Natural killer cell (primary cell): ENCODE results near the gene GUSB. TPM values are rescaled to one million over a fixed set of nuclear protein-coding genes. Genes with fewer than 3 reads are reported as not detected.

Experiments
- ATAC-seq, 3 donors: fragments of 150-1000 bp in 2 of 3; fragments of 200-7000 bp in 1 of 3; cut with Tn5 transposase; 1 replicate in 1 of 3; 2 replicates in 2 of 3; pipeline ENCODE4 v1.10.0; 2021; ENCODE audit warnings: mild to moderate bottlenecking in 2 of 3, moderate library complexity in 2 of 3
- DNase-seq, 2 donors: peaks; one replicate each; pipeline versions ENCODE4 v3.0.0 to v3.0.0-alpha.2; 2013 to 2021; ENCODE audit warnings: mixed read lengths in 1 of 2
- H3K27ac ChIP-seq: one replicate; pipeline ENCODE4 v1.5.1; 2013; ENCODE audit warnings: mild to moderate bottlenecking, low read length
- H3K27me3 ChIP-seq: one replicate; pipeline ENCODE4 v1.6.1; 2013; ENCODE audit warnings: low read length; ENCODE audit not compliant: control insufficient read depth, insufficient read depth
- H3K36me3 ChIP-seq: one replicate; pipeline ENCODE4 v1.6.1; 2013; ENCODE audit warnings: low read length; ENCODE audit not compliant: control insufficient read depth, insufficient read depth
- H3K4me1 ChIP-seq: one replicate; pipeline ENCODE4 v1.6.1; 2013; ENCODE audit warnings: low read length; ENCODE audit not compliant: control insufficient read depth, insufficient read depth
- H3K4me3 ChIP-seq: one replicate; pipeline ENCODE4 v1.5.1; 2013; ENCODE audit warnings: low read length
- H3K9me3 ChIP-seq: one replicate; pipeline ENCODE4 v1.6.1; 2013; ENCODE audit warnings: low read length; ENCODE audit not compliant: control insufficient read depth, insufficient read depth
- H3K27ac Mint-ChIP-seq, 2 donors: one replicate each; pipeline ENCODE4 v1.8.0; 2022; ENCODE audit warnings: mild to moderate bottlenecking in 2 of 2, mixed read lengths in 2 of 2, moderate library complexity in 1 of 2
- H3K27me3 Mint-ChIP-seq, 2 donors: one replicate each; pipeline ENCODE4 v1.8.0; 2022; ENCODE audit warnings: low read depth in 2 of 2, mixed read lengths in 2 of 2
- H3K36me3 Mint-ChIP-seq: one replicate; pipeline ENCODE4 v1.8.0; 2022; ENCODE audit warnings: mixed read lengths
- H3K4me1 Mint-ChIP-seq, 2 donors: one replicate each; pipeline ENCODE4 v1.8.0; 2022; ENCODE audit warnings: mixed read lengths in 2 of 2
- H3K4me3 Mint-ChIP-seq: one replicate; pipeline ENCODE4 v1.8.0; 2022; ENCODE audit warnings: mild to moderate bottlenecking, moderate library complexity, mixed read lengths
- H3K9me3 Mint-ChIP-seq, 2 donors: one replicate each; pipeline ENCODE4 v1.8.0; 2022; ENCODE audit warnings: mixed read lengths in 2 of 2
- WGBS: methylation state at CpG from one replicate; pipeline ENCODE4 v1.1.7; 2013; ENCODE audit warnings: missing lambda C conversion rate; ENCODE audit not compliant: insufficient coverage; 5-methylcytosine and 5-hydroxymethylcytosine counted together
- intact Hi-C: fragments of 100-400 bp; cut with micrococcal nuclease; formaldehyde crosslinking; loops from one replicate; pipeline ENCODE4 v1.14.2; 2022
- total RNA-seq, 4 donors: library from RNA; stranded (reverse); fragments of 120-200 nt in 1 of 4; gene quantifications; one replicate each; pipeline versions ENCODE4 v1.2.3 to v1.2.4, GENCODE V29; 2013 to 2022
- TF ChIP-seq, protein P1 (sequence below): fragments of 200-600 bp; IDR thresholded peaks from one replicate; pipeline ENCODE4 v1.8.0; 2022; ENCODE audit warnings: antibody characterized with exemption

GUSB gene
- total RNA-seq, 3 donors from 2014 or later (not counting 1 experiment from before 2014, with no cell fraction given) = 68.8 to 94.5 (median 85.7) TPM

DNA sequence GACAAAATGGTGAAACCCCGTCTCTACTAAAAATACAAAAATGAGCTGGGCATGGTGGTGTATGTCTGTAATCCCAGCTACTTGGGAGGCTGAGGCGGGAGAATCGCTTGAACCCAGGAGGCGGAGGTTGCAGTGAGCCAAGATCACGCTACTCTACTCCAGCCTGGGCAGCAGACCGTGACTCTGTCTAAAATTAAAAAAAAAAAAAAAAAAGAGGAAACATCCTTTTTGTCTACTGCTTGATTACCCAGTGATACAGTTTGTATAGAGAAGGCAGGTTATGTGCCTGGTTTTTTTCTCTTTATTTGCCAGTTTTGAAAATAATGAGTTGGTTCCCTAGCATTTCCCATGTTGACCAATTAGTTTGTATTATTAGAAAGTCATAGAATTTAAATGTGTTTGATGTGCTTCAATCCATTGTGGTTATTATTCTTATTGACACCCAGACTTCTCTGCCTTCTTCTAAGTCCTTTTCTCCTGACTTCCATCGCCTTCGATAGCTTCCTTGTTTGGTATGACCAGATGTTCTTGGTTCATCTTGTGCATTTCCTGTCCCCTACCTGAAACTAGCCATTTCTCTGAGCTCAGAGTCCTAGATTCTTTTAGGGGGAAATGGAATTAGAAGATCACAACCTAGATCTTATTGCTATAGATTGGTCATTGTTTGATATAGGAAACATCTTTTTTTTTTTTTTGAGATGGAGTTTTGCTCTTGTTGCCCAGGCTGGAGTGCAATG, 65.9 kb downstream of the GUSB start:
- no peaks in the 10 kb centered on the region for H3K27me3 ChIP-seq
- H3K9me3 Mint-ChIP-seq = no peaks in the 10 kb centered on the region
- peaks cover 5 to 21% of the 10 kb centered on the region in 2 donors for H3K4me1 Mint-ChIP-seq
- no peaks in the 10 kb centered on the region for H3K27me3 Mint-ChIP-seq
- H3K9me3 ChIP-seq = no peaks in the 10 kb centered on the region
- TF ChIP-seq, protein P1, sequence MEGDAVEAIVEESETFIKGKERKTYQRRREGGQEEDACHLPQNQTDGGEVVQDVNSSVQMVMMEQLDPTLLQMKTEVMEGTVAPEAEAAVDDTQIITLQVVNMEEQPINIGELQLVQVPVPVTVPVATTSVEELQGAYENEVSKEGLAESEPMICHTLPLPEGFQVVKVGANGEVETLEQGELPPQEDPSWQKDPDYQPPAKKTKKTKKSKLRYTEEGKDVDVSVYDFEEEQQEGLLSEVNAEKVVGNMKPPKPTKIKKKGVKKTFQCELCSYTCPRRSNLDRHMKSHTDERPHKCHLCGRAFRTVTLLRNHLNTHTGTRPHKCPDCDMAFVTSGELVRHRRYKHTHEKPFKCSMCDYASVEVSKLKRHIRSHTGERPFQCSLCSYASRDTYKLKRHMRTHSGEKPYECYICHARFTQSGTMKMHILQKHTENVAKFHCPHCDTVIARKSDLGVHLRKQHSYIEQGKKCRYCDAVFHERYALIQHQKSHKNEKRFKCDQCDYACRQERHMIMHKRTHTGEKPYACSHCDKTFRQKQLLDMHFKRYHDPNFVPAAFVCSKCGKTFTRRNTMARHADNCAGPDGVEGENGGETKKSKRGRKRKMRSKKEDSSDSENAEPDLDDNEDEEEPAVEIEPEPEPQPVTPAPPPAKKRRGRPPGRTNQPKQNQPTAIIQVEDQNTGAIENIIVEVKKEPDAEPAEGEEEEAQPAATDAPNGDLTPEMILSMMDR = no peak
- no peak for ATAC-seq
- no peaks in the 10 kb centered on the region for H3K36me3 Mint-ChIP-seq
- WGBS = 90% methylated on average over 7 of the region's 8 CpGs
- no peaks in the 10 kb centered on the region for H3K4me1 ChIP-seq
- no peaks in the 10 kb centered on the region for H3K36me3 ChIP-seq
- no peak overlapping the region for H3K4me3 Mint-ChIP-seq
- no peak overlapping the region for H3K4me3 ChIP-seq
- H3K27ac ChIP-seq = no peak overlapping the region
- no peak for DNase-seq
- intact Hi-C loops = no loop called here
- H3K27ac Mint-ChIP-seq = no peak overlapping the region

DNA sequence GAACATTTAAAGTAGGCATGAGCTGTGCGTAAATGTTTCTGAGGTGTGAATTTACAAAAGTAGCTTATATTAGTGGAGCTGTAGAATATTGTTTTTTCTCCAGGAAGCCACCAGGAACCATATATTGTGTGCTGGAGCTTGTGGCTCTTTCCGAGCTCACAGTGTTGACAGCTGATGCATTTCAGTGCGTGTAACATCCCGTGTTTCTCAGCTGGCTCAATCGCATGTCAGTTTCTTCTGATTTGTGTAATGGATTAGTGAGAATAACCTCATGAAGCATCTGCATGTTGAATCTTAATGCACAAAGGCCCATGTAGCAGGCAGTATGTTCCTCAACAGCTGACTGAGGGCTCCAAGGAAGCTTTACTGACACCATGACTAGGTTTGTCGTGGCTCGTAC, 69.8 kb downstream of the GUSB start:
- intact Hi-C loops = no loop called here
- WGBS = 96% methylated on average over 7 of the region's 7 CpGs
- peaks cover 5 to 11% of the 10 kb centered on the region in 2 donors for H3K4me1 Mint-ChIP-seq
- TF ChIP-seq, protein P1 = no peak
- no peak overlapping the region for H3K4me3 Mint-ChIP-seq
- Histone ChIP-seq H3K9me3 (no peaks in the 10 kb centered on the region), H3K36me3 (no peaks in the 10 kb centered on the region), H3K27ac (no peak overlapping the region), H3K4me1 (no peaks in the 10 kb centered on the region), H3K27me3 (no peaks in the 10 kb centered on the region), H3K4me3 (no peak overlapping the region)
- ATAC-seq (no peak), DNase-seq (no peak)
- H3K27me3 Mint-ChIP-seq = no peaks in the 10 kb centered on the region
- H3K27ac Mint-ChIP-seq = no peak overlapping the region
- no peaks in the 10 kb centered on the region for H3K36me3 Mint-ChIP-seq
- H3K9me3 Mint-ChIP-seq = no peaks in the 10 kb centered on the region

Other genes with a start within 250 kb of the GUSB start
- gene VKORC1L1, start 109.1 kb downstream of the GUSB start, total RNA-seq = 1 to 10 TPM; 5.7 to 8.2 (median 7.1) TPM
- 10 to 100 TPM; 58.1 to 69.9 (median 60.0) TPM for gene ASL, start 93.6 kb upstream of the GUSB start, total RNA-seq
- 10 to 100 TPM; 67.5 to 72.1 (median 68.0) TPM for gene CRCP, start 132.6 kb upstream of the GUSB start, total RNA-seq
- 10 to 100 TPM; 10.4 to 17.3 (median 14.3) TPM for gene TPST1, start 223.1 kb upstream of the GUSB start, total RNA-seq